Measurements from ENCODE around the gene PRL. TPM values are rescaled to one million over a fixed set of nuclear protein-coding genes. Genes with fewer than 3 reads are reported as not detected.

Gene PRL
- total and polyA plus RNA-seq, 2 experiments from 2014 or later, result not detected

- no peak overlapping the region for H3K4me2 ChIP-seq
- no peaks in the 10 kb centered on the region for H3K4me1 ChIP-seq (ENCODE audit: insufficient read depth)
- TF ChIP-seq STAT1 (IDR thresholded peaks at IDR 0.05; ENCODE audit: unreplicated experiment), result no peak
- TF ChIP-seq NANOG (IDR thresholded peaks at IDR 0.05; ENCODE audit: borderline replicate concordance), result no peak
- H2AFZ ChIP-seq, result no peak overlapping the region
- DNase-seq (ENCODE audit: low spot score), result no peak
- H3K4me3 ChIP-seq, result no peak overlapping the region
- H3F3A ChIP-seq (replicated peaks; ENCODE audit: low read depth), result no peaks in the 10 kb centered on the region
- H3K9me3 Mint-ChIP-seq, result peaks cover 43% of the 10 kb centered on the region
- no peaks in the 10 kb centered on the region for H3K27me3 ChIP-seq (ENCODE audit: insufficient read depth)
- H3K36me3 ChIP-seq (ENCODE audit: insufficient read depth), result no peaks in the 10 kb centered on the region
- no peak overlapping the region for H3K27ac ChIP-seq (ENCODE audit: low read depth)
- no peaks in the 10 kb centered on the region for H4K20me1 ChIP-seq (replicated peaks; ENCODE audit: insufficient read depth)
- H3K4me1 Mint-ChIP-seq, result no peaks in the 10 kb centered on the region
- H3K27me3 Mint-ChIP-seq (ENCODE audit: insufficient read depth, low read depth, poor library complexity), result peaks cover 3% of the 10 kb centered on the region
- H3K36me3 Mint-ChIP-seq (ENCODE audit: low read depth), result peaks cover 34% of the 10 kb centered on the region
- 0 out of 2 replicates have a peak, but pooled peaks cover 2% of the 10 kb centered on the region for H3K9me2 ChIP-seq (ENCODE audit: insufficient read depth)
- ATAC-seq, result no peak
- H3K27ac Mint-ChIP-seq, result no peak overlapping the region
- no peak overlapping the region for H3K4me3 Mint-ChIP-seq
- no peaks in the 10 kb centered on the region for H3K79me2 ChIP-seq (replicated peaks; ENCODE audit: insufficient read depth)
Observed at GRCh38 chr6:22318404-22318803, 21.6 kb upstream of the PRL start.

GRCh38 chr6:22313796-22314195, 17.0 kb upstream of the PRL start:
- Mint-ChIP-seq H3K9me3 (peaks cover 70% of the 10 kb centered on the region), H3K4me3 (no peak overlapping the region), H3K27ac (no peak overlapping the region), H3K4me1 (no peaks in the 10 kb centered on the region), H3K36me3 (ENCODE audit: low read depth) (peaks cover 56% of the 10 kb centered on the region), H3K27me3 (ENCODE audit: insufficient read depth, low read depth, poor library complexity) (no peaks in the 10 kb centered on the region)
- no peak overlapping the region; the same call in 1 of the 2 replicates for H3K27ac ChIP-seq (ENCODE audit: low read depth)
- no peak overlapping the region for H2AFZ ChIP-seq
- ATAC-seq (no peak), DNase-seq (ENCODE audit: low spot score) (no peak)
- peaks cover 16% of the 10 kb centered on the region for H3K36me3 ChIP-seq (ENCODE audit: insufficient read depth)
- H3K4me3 ChIP-seq, result no peak overlapping the region
- H4K20me1 ChIP-seq (replicated peaks; ENCODE audit: insufficient read depth), result no peaks in the 10 kb centered on the region
- H3K9me2 ChIP-seq (ENCODE audit: insufficient read depth), result 0 out of 2 replicates have a peak, but pooled peaks cover 2% of the 10 kb centered on the region
- H3K4me2 ChIP-seq, result no peak overlapping the region
- no peaks in the 10 kb centered on the region for H3F3A ChIP-seq (replicated peaks; ENCODE audit: low read depth)
- H3K4me1 ChIP-seq (ENCODE audit: insufficient read depth), result no peaks in the 10 kb centered on the region
- H3K79me2 ChIP-seq (replicated peaks; ENCODE audit: insufficient read depth), result no peaks in the 10 kb centered on the region
- no peaks in the 10 kb centered on the region for H3K27me3 ChIP-seq (ENCODE audit: insufficient read depth)
- TF ChIP-seq CTCF (conservative IDR thresholded peaks at IDR 0.05; ENCODE audit: low read depth in 2 of 2), result no peak
- TF ChIP-seq REST (IDR thresholded peaks at IDR 0.05; ENCODE audit: unreplicated experiment), result no peak
- TF ChIP-seq POLR2AphosphoS5 (IDR thresholded peaks at IDR 0.05; ENCODE audit: low read depth), result no peak
- TF ChIP-seq STAT1 (IDR thresholded peaks at IDR 0.05; ENCODE audit: unreplicated experiment), result no peak
- TF ChIP-seq EZH2phosphoT487 (IDR thresholded peaks at IDR 0.05; ENCODE audit: unreplicated experiment), result no peak
- TF ChIP-seq ETS1 (IDR thresholded peaks at IDR 0.05), result no peak
- TF ChIP-seq EZH2 (IDR thresholded peaks at IDR 0.05; ENCODE audit: low read depth, unreplicated experiment), result no peak
- TF ChIP-seq ZNF114 (CRISPR knock-in tag; IDR thresholded peaks at IDR 0.05), result no peak
- TF ChIP-seq JUNB (IDR thresholded peaks at IDR 0.05; ENCODE audit: unreplicated experiment), result no peak
- TF ChIP-seq CREB1 (CRISPR knock-in tag; IDR thresholded peaks at IDR 0.05; ENCODE audit: low read depth), result no peak
- no peak for TF ChIP-seq ZNF331 (CRISPR knock-in tag; IDR thresholded peaks at IDR 0.05; ENCODE audit: low read depth)

Data from GM23338 (cell line).